ENCODE results near the gene JMJD4. TPM values are rescaled to one million over a fixed set of nuclear protein-coding genes. Genes with fewer than 3 reads are reported as not detected.

The JMJD4 gene
- polyA plus RNA-seq, 1 donor (not counting 4 experiments of a cell fraction or from before 2014, with no cell fraction given), result 19.5 TPM

DNA sequence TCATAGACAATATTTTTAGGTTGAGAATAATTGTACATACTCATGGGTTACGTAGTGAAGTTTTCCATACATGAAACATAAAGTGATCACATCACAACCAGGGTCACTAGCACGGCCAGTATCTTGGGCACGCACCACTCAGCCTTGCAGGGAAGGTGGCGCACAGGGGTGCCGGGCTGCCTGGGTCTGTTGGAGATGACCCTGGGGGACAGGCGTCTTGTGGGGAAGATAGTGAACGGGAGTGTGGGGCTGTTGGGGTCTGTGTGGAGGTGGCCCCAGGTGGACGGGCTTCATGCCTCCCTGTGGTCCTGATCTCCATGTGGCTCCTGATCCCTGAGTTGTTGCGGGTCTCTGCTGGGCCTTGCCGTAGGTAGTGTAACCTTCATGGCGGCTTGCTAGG, 42.1 kb upstream of the JMJD4 start:
- dilution Hi-C loops (cut with MboI; ENCODE audit: extremely low pct_ligation_motif_present, low sequenced_read_pairs), result no loop called here
- H3K4me1 ChIP-seq (ENCODE audit: control insufficient read depth, extremely low read depth, insufficient read depth, low read length), result no peaks in the 10 kb centered on the region
- H3K27me3 ChIP-seq (ENCODE audit: control insufficient read depth, extremely low read depth, insufficient read depth, low read length), result no peaks in the 10 kb centered on the region
- TF ChIP-seq CTCF (optimal IDR thresholded peaks at IDR 0.05 in 1 of 3, IDR thresholded peaks at IDR 0.05 in 1 of 3, conservative IDR thresholded peaks at IDR 0.05 in 1 of 3; ENCODE audit: extremely low read depth in 1 of 3, insufficient read depth in 2 of 3, low read length in 3 of 3) (no peak), EZH2 (IDR thresholded peaks at IDR 0.05; ENCODE audit: low read length) (no peak)
- no peaks in the 10 kb centered on the region for H3K9me3 ChIP-seq (ENCODE audit: control insufficient read depth, low read depth, low read length)
- no peak for FAIRE-seq
- H3K27ac ChIP-seq (ENCODE audit: control insufficient read depth, insufficient read depth, low read length), result no peak overlapping the region
- no peaks in the 10 kb centered on the region for H3K79me2 ChIP-seq (ENCODE audit: control insufficient read depth, insufficient read depth, low read length)
- no peaks in the 10 kb centered on the region for H4K20me1 ChIP-seq (ENCODE audit: control insufficient read depth, extremely low read depth, insufficient read depth, low read length)
- DNase-seq (ENCODE audit: low read depth, low spot score), result no peak
- H2AFZ ChIP-seq (ENCODE audit: control insufficient read depth, low read length), result no peak overlapping the region
- no peak overlapping the region for H3K4me2 ChIP-seq (ENCODE audit: control insufficient read depth, extremely low read depth, insufficient read depth, low read depth, low read length)
- H3K9me1 ChIP-seq (ENCODE audit: control insufficient read depth, extremely low read depth, insufficient read depth, low read length), result no peaks in the 10 kb centered on the region
- H3K4me3 ChIP-seq (ENCODE audit: control insufficient read depth in 2 of 3, extremely low read depth in 1 of 3, insufficient read depth in 2 of 3, low read depth in 1 of 3, low read length in 3 of 3), result no peak overlapping the region
- H3K9ac ChIP-seq (ENCODE audit: control insufficient read depth, extremely low read depth, insufficient read depth, low read length), result no peak overlapping the region
- peaks cover 8% of the 10 kb centered on the region in 2 experiments for H3K36me3 ChIP-seq (ENCODE audit: control insufficient read depth in 2 of 2, extremely low read depth in 1 of 2, insufficient read depth in 2 of 2, low read length in 2 of 2)

- no peak overlapping the region for H3K4me2 ChIP-seq (ENCODE audit: control insufficient read depth, extremely low read depth, insufficient read depth, low read depth, low read length)
- no peaks in the 10 kb centered on the region for H3K79me2 ChIP-seq (ENCODE audit: control insufficient read depth, insufficient read depth, low read length)
- no peak overlapping the region for H2AFZ ChIP-seq (ENCODE audit: control insufficient read depth, low read length)
- H3K9me3 ChIP-seq (ENCODE audit: control insufficient read depth, low read depth, low read length), result no peaks in the 10 kb centered on the region
- H4K20me1 ChIP-seq (ENCODE audit: control insufficient read depth, extremely low read depth, insufficient read depth, low read length), result no peaks in the 10 kb centered on the region
- no peak overlapping the region for H3K27ac ChIP-seq (ENCODE audit: control insufficient read depth, insufficient read depth, low read length)
- TF ChIP-seq EZH2 (IDR thresholded peaks at IDR 0.05; ENCODE audit: low read length), result no peak
- TF ChIP-seq CTCF (optimal IDR thresholded peaks at IDR 0.05 in 1 of 3, IDR thresholded peaks at IDR 0.05 in 1 of 3, conservative IDR thresholded peaks at IDR 0.05 in 1 of 3; ENCODE audit: extremely low read depth in 1 of 3, insufficient read depth in 2 of 3, low read length in 3 of 3), result no peak
- H3K9ac ChIP-seq (ENCODE audit: control insufficient read depth, extremely low read depth, insufficient read depth, low read length), result no peak overlapping the region
- H3K36me3 ChIP-seq (ENCODE audit: control insufficient read depth in 2 of 2, extremely low read depth in 1 of 2, insufficient read depth in 2 of 2, low read length in 2 of 2), result peaks cover 6 to 7% of the 10 kb centered on the region in 2 experiments
- dilution Hi-C loops (cut with MboI; ENCODE audit: extremely low pct_ligation_motif_present, low sequenced_read_pairs), result no loop called here
- DNase-seq (ENCODE audit: low read depth, low spot score), result no peak
- H3K9me1 ChIP-seq (ENCODE audit: control insufficient read depth, extremely low read depth, insufficient read depth, low read length), result no peaks in the 10 kb centered on the region
- H3K27me3 ChIP-seq (ENCODE audit: control insufficient read depth, extremely low read depth, insufficient read depth, low read length), result no peaks in the 10 kb centered on the region
- H3K4me1 ChIP-seq (ENCODE audit: control insufficient read depth, extremely low read depth, insufficient read depth, low read length), result no peaks in the 10 kb centered on the region
- no peak overlapping the region for H3K4me3 ChIP-seq (ENCODE audit: control insufficient read depth in 2 of 3, extremely low read depth in 1 of 3, insufficient read depth in 2 of 3, low read depth in 1 of 3, low read length in 3 of 3)
- FAIRE-seq, result no peak
These were observed 41.2 kb upstream of the JMJD4 start for GRCh38 chr1:227776331-227776771.
